Endothelial cell (in vitro differentiated cells): ENCODE data around the gene C19orf67. TPM values are rescaled to one million over a fixed set of nuclear protein-coding genes. Genes with fewer than 3 reads are reported as not detected.

Source experiments
- DNase-seq: peaks from one replicate; pipeline ENCODE4 v3.0.0; 2021; ENCODE audit warnings: low spot score
- H3K27ac Mint-ChIP-seq: one replicate; pipeline ENCODE4 v1.8.0; 2021; ENCODE audit warnings: mixed read lengths, inconsistent platforms; ENCODE audit not compliant: unreplicated experiment
- H3K27me3 Mint-ChIP-seq: one replicate; pipeline ENCODE4 v1.8.0; 2021; ENCODE audit warnings: mild to moderate bottlenecking, moderate library complexity, mixed read lengths, inconsistent platforms; ENCODE audit not compliant: unreplicated experiment
- H3K36me3 Mint-ChIP-seq: one replicate; pipeline ENCODE4 v1.8.0; 2021; ENCODE audit warnings: mild to moderate bottlenecking, low read depth, mixed read lengths, inconsistent platforms; ENCODE audit not compliant: unreplicated experiment
- H3K4me1 Mint-ChIP-seq: one replicate; pipeline ENCODE4 v1.8.0; 2021; ENCODE audit warnings: mild to moderate bottlenecking, mixed read lengths, inconsistent platforms; ENCODE audit not compliant: unreplicated experiment
- H3K4me3 Mint-ChIP-seq: one replicate; pipeline ENCODE4 v1.8.0; 2021; ENCODE audit warnings: mild to moderate bottlenecking, mixed read lengths, inconsistent platforms; ENCODE audit not compliant: unreplicated experiment
- H3K9me3 Mint-ChIP-seq: one replicate; pipeline ENCODE4 v1.8.0; 2021; ENCODE audit warnings: mixed read lengths, inconsistent platforms; ENCODE audit not compliant: unreplicated experiment
- long read RNA-seq: library from polyadenylated mRNA; unstranded; transcript quantifications from one replicate; pipeline ENCODE4 v2.0.0, GENCODE V29; 2020; ENCODE audit not compliant: unreplicated experiment
- total RNA-seq: library from RNA; stranded (reverse); fragmentation: NEBNext Ultra II Directional; extraction: Animal tissue kit (Norgen Biotek cat#: 25700); gene quantifications from one replicate; pipeline ENCODE4 v1.2.1, GENCODE V29; 2021; ENCODE audit not compliant: unreplicated experiment
- TF ChIP-seq, protein P1 (sequence below): fragments of 200-600 bp; sonication (generic); IDR thresholded peaks from one replicate; pipeline ENCODE4 v1.5.0; 2021; ENCODE audit warnings: antibody characterized with exemption; ENCODE audit not compliant: unreplicated experiment

Gene C19orf67
- total RNA-seq, result not detected
- long read RNA-seq, result 0 reads

DNA sequence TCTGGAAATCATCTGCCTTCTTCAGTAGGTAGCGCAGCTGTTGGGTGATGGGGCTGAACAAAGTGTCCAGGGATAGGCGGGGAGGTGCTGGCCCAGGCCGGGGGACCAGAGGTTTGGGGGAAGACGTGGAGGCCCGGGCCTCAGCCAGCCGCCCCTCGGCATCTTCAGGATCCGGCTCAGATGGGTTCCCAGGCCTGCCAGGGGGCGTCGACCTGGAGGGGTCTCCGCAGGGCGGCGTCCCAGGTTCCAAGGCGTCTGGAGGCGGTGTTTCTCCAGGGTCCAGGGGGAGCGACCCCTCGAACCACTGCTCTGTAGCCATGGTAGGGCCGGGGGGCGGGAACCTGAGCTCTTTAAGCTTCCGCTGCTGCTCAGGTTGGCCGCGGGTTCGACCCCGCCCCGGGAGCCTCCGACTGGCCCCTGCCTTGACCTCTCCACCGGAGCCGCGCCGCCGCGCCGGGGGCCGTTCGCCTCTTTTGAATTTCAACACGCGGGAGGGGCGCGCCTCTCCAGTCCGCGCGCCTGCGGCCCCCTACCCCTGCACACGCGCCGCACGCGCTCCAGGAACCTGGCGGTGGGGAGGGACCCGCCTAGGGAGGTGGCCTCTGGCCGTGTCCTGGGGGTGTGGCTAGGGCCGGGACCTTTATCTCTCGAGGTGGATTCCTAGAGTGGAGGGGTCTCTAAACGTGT, at the start of gene C19orf67:
TSS of gene C19orf67 (minus strand) at position 475 of the 687 bp plus-strand sequence. CDS start at position 319, 156 bp downstream.
- no peaks in the 10 kb centered on the region for H3K9me3 Mint-ChIP-seq
- peaks cover 12% of the 10 kb centered on the region for H3K36me3 Mint-ChIP-seq
- TF ChIP-seq, protein P1, sequence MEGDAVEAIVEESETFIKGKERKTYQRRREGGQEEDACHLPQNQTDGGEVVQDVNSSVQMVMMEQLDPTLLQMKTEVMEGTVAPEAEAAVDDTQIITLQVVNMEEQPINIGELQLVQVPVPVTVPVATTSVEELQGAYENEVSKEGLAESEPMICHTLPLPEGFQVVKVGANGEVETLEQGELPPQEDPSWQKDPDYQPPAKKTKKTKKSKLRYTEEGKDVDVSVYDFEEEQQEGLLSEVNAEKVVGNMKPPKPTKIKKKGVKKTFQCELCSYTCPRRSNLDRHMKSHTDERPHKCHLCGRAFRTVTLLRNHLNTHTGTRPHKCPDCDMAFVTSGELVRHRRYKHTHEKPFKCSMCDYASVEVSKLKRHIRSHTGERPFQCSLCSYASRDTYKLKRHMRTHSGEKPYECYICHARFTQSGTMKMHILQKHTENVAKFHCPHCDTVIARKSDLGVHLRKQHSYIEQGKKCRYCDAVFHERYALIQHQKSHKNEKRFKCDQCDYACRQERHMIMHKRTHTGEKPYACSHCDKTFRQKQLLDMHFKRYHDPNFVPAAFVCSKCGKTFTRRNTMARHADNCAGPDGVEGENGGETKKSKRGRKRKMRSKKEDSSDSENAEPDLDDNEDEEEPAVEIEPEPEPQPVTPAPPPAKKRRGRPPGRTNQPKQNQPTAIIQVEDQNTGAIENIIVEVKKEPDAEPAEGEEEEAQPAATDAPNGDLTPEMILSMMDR, result no peak
- no peak for DNase-seq
- peaks cover 12% of the 10 kb centered on the region for H3K4me1 Mint-ChIP-seq
- no peak within 1 kb of the TSS for H3K27ac Mint-ChIP-seq
- peak within 1 kb of the TSS; percentile 32 for H3K4me3 Mint-ChIP-seq
- peaks cover 11% of the 10 kb centered on the region for H3K27me3 Mint-ChIP-seq

- Mint-ChIP-seq H3K36me3 (no peaks in the 10 kb centered on the region), H3K27me3 (peaks cover 7% of the 10 kb centered on the region), H3K9me3 (no peaks in the 10 kb centered on the region), H3K4me1 (peaks cover 19% of the 10 kb centered on the region), H3K27ac (peak overlapping the region; percentile 57), H3K4me3 (peak overlapping the region; percentile 82)
- TF ChIP-seq, protein P1, result no peak
- no peak for DNase-seq
These were observed 49.8 kb upstream of the C19orf67 start for GRCh38 chr19:14135355-14135754.

- no peak for DNase-seq
- TF ChIP-seq, protein P1, result no peak
- Mint-ChIP-seq H3K27me3 (peaks cover 4% of the 10 kb centered on the region), H3K4me3 (no peak overlapping the region), H3K36me3 (no peaks in the 10 kb centered on the region), H3K27ac (no peak overlapping the region), H3K4me1 (peaks cover 2% of the 10 kb centered on the region), H3K9me3 (no peaks in the 10 kb centered on the region)
These were observed 42.4 kb upstream of the C19orf67 start for GRCh38 chr19:14127929-14128509.

- H3K27ac Mint-ChIP-seq, result no peak overlapping the region
- H3K36me3 Mint-ChIP-seq, result no peaks in the 10 kb centered on the region
- H3K9me3 Mint-ChIP-seq, result no peaks in the 10 kb centered on the region
- peaks cover 4% of the 10 kb centered on the region for H3K27me3 Mint-ChIP-seq
- H3K4me3 Mint-ChIP-seq, result no peak overlapping the region
- TF ChIP-seq, protein P1, result no peak
- DNase-seq, result no peak
- H3K4me1 Mint-ChIP-seq, result peaks cover 2% of the 10 kb centered on the region
These were observed 41.6 kb upstream of the C19orf67 start for GRCh38 chr19:14127176-14127575.

DNA sequence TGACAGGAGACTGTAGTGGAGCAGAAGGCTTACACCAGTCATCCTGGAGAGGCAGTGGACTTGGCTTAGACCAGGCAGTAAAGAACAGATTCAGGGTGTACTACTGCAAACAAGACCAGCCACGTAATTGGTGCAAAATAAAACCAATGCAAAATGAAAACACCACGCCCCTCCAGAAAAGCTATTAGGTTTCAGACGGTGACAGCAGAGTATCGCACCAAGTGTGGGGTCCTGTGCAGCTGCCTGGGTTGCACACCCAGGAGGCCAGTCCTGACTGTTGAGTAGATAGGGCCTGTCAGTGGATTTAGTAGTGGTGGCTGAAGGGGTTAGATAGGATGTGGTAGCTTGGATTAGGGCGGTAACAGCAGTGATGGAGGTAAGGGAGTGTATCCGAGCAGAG, 37.3 kb upstream of the C19orf67 start:
- TF ChIP-seq, protein P1, result no peak
- Mint-ChIP-seq H3K36me3 (peaks cover 9% of the 10 kb centered on the region), H3K4me3 (peak overlapping the region; percentile 62), H3K9me3 (no peaks in the 10 kb centered on the region), H3K27ac (no peak overlapping the region), H3K4me1 (peaks cover 14% of the 10 kb centered on the region), H3K27me3 (peaks cover 6% of the 10 kb centered on the region)
- no peak for DNase-seq
